GM18511 (cell line): Measurements from ENCODE around the gene HSBP1L1.
A peak's percentile ranks its signal among the peaks of the same experiment; 100 is the strongest.
"Not testable (repeated sequence)": the region's sequence is repeated elsewhere in the genome, so short reads cannot be mapped to it uniquely, and the experiment has no call there.

Source experiments
- ATAC-seq: cut with Tn5 transposase; IDR thresholded peaks from one replicate; pipeline ENCODE4 v1.9.1; 2021; ENCODE audit warnings: mild to moderate bottlenecking, moderate library complexity; ENCODE audit not compliant: unreplicated experiment

Gene HSBP1L1

GRCh38 chr18:79960161-79960801, 4.2 kb upstream of the HSBP1L1 start:
- ATAC-seq = not testable (repeated sequence)

GRCh38 chr18:79960921-79961526, 3.4 kb upstream of the HSBP1L1 start:
- no peak for ATAC-seq

- no peak for ATAC-seq
These were observed 2.7 kb upstream of the HSBP1L1 start for GRCh38 chr18:79961527-79962291.

GRCh38 chr18:79962311-79962710, 2.1 kb upstream of the HSBP1L1 start:
- ATAC-seq = no peak

GRCh38 chr18:79962835-79963657, 1.4 kb upstream of the HSBP1L1 start:
- peak; percentile 69 for ATAC-seq

GRCh38 chr18:79963658-79964329, 649 bp upstream of the HSBP1L1 start:
- no peak for ATAC-seq

- no peak for ATAC-seq
These were observed 868 bp downstream of the HSBP1L1 start for GRCh38 chr18:79965119-79965902.

- no peak for ATAC-seq
These were observed 6.1 kb downstream of the HSBP1L1 start for GRCh38 chr18:79970419-79971133.

GRCh38 chr18:79971211-79971952, 6.9 kb downstream of the HSBP1L1 start:
- no peak for ATAC-seq

- no peak for ATAC-seq
These were observed 7.5 kb downstream of the HSBP1L1 start for GRCh38 chr18:79971986-79972385.

GRCh38 chr18:79972720-79973119, 8.3 kb downstream of the HSBP1L1 start:
- ATAC-seq = no peak

- ATAC-seq = no peak
These were observed 9.1 kb downstream of the HSBP1L1 start for GRCh38 chr18:79973517-79973916.

GRCh38 chr18:79974025-79974654, 9.7 kb downstream of the HSBP1L1 start:
- ATAC-seq = no peak

GRCh38 chr18:79975043-79975442, 10.6 kb downstream of the HSBP1L1 start:
- no peak for ATAC-seq

GRCh38 chr18:79975985-79976680, 11.7 kb downstream of the HSBP1L1 start:
- no peak for ATAC-seq

GRCh38 chr18:79979843-79980242, 15.4 kb downstream of the HSBP1L1 start:
- ATAC-seq = no peak

GRCh38 chr18:79980585-79980984, 16.1 kb downstream of the HSBP1L1 start:
- ATAC-seq = no peak
